ENCODE results near the gene LIPN. TPM values are rescaled to one million over a fixed set of nuclear protein-coding genes. Genes with fewer than 3 reads are reported as not detected.

The LIPN gene
- total and polyA plus RNA-seq, 2 of the 8 experiments (the other 6 are each of a cell fraction or from before 2014, with no cell fraction given): not detected

GRCh38 chr10:88728107-88728763 is 31.6 kb upstream of the LIPN start:
- Histone ChIP-seq H4K91ac (replicated peaks; ENCODE audit: insufficient read length, low read length) (no peak overlapping the region), H3K79me1 (ENCODE audit: low read depth, low read length) (no peaks in the 10 kb centered on the region), H2BK5ac (ENCODE audit: low read depth, low read length) (no peak overlapping the region), H3K79me2 (ENCODE audit: control insufficient read depth in 1 of 2, insufficient read depth in 2 of 2, low read length in 2 of 2) (no peaks in the 10 kb centered on the region), H3K4ac (replicated peaks; ENCODE audit: insufficient read length, low read depth, low read length) (no peak overlapping the region), H4K20me1 (replicated peaks in 1 of 2; ENCODE audit: control insufficient read depth in 1 of 2, insufficient read depth in 2 of 2, low read length in 2 of 2) (no peaks in the 10 kb centered on the region), H2BK120ac (replicated peaks; ENCODE audit: low read depth, low read length) (no peak overlapping the region), H3K9me3 (ENCODE audit: insufficient read depth in 2 of 2, low read depth in 1 of 2, low read length in 1 of 2) (no peaks in the 10 kb centered on the region), H3K36me3 (ENCODE audit: control insufficient read depth in 2 of 4, insufficient read depth in 4 of 4, low read length in 3 of 4) (no peaks in the 10 kb centered on the region), H3K56ac (replicated peaks; ENCODE audit: insufficient read length, low read depth, low read length) (no peak overlapping the region), H3K4me1 (replicated peaks in 1 of 4; ENCODE audit: control insufficient read depth in 3 of 4, insufficient read depth in 4 of 4, low read length in 3 of 4) (peaks cover 0 to 6% (median 2%) of the 10 kb centered on the region in 4 experiments; a peak in 3 of 7 replicates), H3K23ac (ENCODE audit: insufficient read length) (no peak overlapping the region), H2BK12ac (ENCODE audit: low read depth, low read length) (no peak overlapping the region), H3K23me2 (ENCODE audit: low read depth, low read length) (no peaks in the 10 kb centered on the region; the same call in 1 of the 2 replicates), H3K14ac (ENCODE audit: insufficient read length) (no peak overlapping the region), H2BK20ac (ENCODE audit: low read length) (no peak overlapping the region), H2AFZ (ENCODE audit: low read length) (peak overlapping the region; percentile 98), H3K27me3 (replicated peaks in 1 of 4; ENCODE audit: control insufficient read depth in 3 of 4, extremely low read depth in 1 of 4, insufficient read depth in 3 of 4, low read length in 3 of 4) (peaks cover 0 to 3% (median 0%) of the 10 kb centered on the region in 4 experiments; a peak in 2 of 7 replicates), H3K9ac (replicated peaks in 1 of 4; ENCODE audit: extremely low read depth in 1 of 4, low read depth in 3 of 4, low read length in 3 of 4) (peak overlapping the region in 1 of 4 experiments; percentile 1; a peak in 1 of 7 replicates), H3K27ac (ENCODE audit: low read depth, low read length) (no peak overlapping the region), H3K4me3 (ENCODE audit: extremely low read depth in 1 of 4, insufficient read depth in 2 of 4, low read depth in 3 of 4, low read length in 4 of 4) (no peak overlapping the region), H4K5ac (ENCODE audit: insufficient read length, low read depth, low read length) (no peak overlapping the region), H3K4me2 (ENCODE audit: insufficient read depth in 1 of 2, low read depth in 2 of 2, low read length in 2 of 2) (peak overlapping the region in 1 of 2 experiments; percentile 18; a peak in 1 of 4 replicates), H2BK15ac (ENCODE audit: low read length) (no peak overlapping the region), H2AK5ac (ENCODE audit: low read depth, low read length) (no peak overlapping the region), H4K8ac (ENCODE audit: extremely low read depth, insufficient read depth, low read length) (peak overlapping the region; percentile 76; the same call in 1 of the 2 replicates), H3K18ac (ENCODE audit: extremely low read depth, low read length) (no peak overlapping the region)
- peak; percentile 66 for FAIRE-seq
- ChIA-PET CTCF (ENCODE audit: partially characterized antibody) (interaction anchor here (0.6 to 7.5 kb wide), 69 partner anchors 8 to 478 kb away, joined by 3 to 95 read pairs (median 5); partner anchors contain the start of genes LIPK, LIPM, LIPN and RNLS), POLR2A (ENCODE audit: partially characterized antibody) (interaction anchor here (1.1 kb wide), 1 partner anchor 65 kb away, joined by 3 read pairs; no protein-coding TSS in a partner anchor)
- WGBS, 2 experiments (ENCODE audit: extremely low coverage in 1 of 2, insufficient coverage in 1 of 2, insufficient read length in 1 of 2, insufficient replicate concordance in 2 of 2, low coverage in 1 of 2, low lambda C conversion rate in 2 of 2, missing lambda C conversion rate in 1 of 2): 50% methylated on average over 30 of the region's 30 CpGs; no CpG with 5 or more reads in 1 of the 2 experiments
- peak; percentile 93 to 99 for DNase-seq (ENCODE audit: low read depth in 1 of 2, low spot score in 2 of 2)
- TF ChIP-seq EGR1 (IDR thresholded peaks at IDR 0.05; ENCODE audit: borderline replicate concordance, low read depth, low read length): peak; percentile 37; the same call in 1 of the 2 replicates
- no peak for TF ChIP-seq BRCA1 (IDR thresholded peaks at IDR 0.05; ENCODE audit: low read depth, low read length)
- peak; percentile 31; the same call in 1 of the 2 replicates for TF ChIP-seq TBP (IDR thresholded peaks at IDR 0.05; ENCODE audit: low read depth, low read length)
- TF ChIP-seq, protein P1, sequence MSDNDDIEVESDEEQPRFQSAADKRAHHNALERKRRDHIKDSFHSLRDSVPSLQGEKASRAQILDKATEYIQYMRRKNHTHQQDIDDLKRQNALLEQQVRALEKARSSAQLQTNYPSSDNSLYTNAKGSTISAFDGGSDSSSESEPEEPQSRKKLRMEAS (IDR thresholded peaks at IDR 0.05): peak; percentile 74
- TF ChIP-seq, protein P2, sequence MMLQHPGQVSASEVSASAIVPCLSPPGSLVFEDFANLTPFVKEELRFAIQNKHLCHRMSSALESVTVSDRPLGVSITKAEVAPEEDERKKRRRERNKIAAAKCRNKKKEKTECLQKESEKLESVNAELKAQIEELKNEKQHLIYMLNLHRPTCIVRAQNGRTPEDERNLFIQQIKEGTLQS (IDR thresholded peaks at IDR 0.05; ENCODE audit: insufficient read depth, low read depth, low read length): peak; percentile 78
- TF ChIP-seq, protein P3, sequence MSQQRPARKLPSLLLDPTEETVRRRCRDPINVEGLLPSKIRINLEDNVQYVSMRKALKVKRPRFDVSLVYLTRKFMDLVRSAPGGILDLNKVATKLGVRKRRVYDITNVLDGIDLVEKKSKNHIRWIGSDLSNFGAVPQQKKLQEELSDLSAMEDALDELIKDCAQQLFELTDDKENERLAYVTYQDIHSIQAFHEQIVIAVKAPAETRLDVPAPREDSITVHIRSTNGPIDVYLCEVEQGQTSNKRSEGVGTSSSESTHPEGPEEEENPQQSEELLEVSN (IDR thresholded peaks at IDR 0.05): peak; percentile 39; the same call in 1 of the 2 replicates
- TF ChIP-seq TAF7 (optimal IDR thresholded peaks at IDR 0.05; ENCODE audit: borderline replicate concordance, low read depth, low read length): peak; percentile 72
- peak in 1 of 2 experiments; percentile 50; a peak in 1 of 4 replicates for TF ChIP-seq SIN3A (conservative IDR thresholded peaks at IDR 0.05 in 1 of 2, IDR thresholded peaks at IDR 0.05 in 1 of 2; ENCODE audit: low read depth in 1 of 2, low read length in 2 of 2)
- TF ChIP-seq TEAD4 (IDR thresholded peaks at IDR 0.05; ENCODE audit: low read depth, low read length): 0 out of 2 replicates have a peak, but pooled peaks have one; percentile 37
